Endodermal cell (in vitro differentiated cells): ENCODE results near the gene GRM6. TPM values are rescaled to one million over a fixed set of nuclear protein-coding genes. Genes with fewer than 3 reads are reported as not detected.

ENCODE experiments used
- DNase-seq: peaks from one replicate; pipeline ENCODE4 v3.0.0-alpha.2; 2017
- H3K27ac ChIP-seq: 2 replicates; pipeline ENCODE4 v1.5.1; 2013; ENCODE audit warnings: mild to moderate bottlenecking, low read depth, low read length, moderate library complexity
- H3K27me3 ChIP-seq: 2 replicates; pipeline ENCODE4 v1.6.1; 2013; ENCODE audit warnings: mild to moderate bottlenecking, low read length, moderate library complexity; ENCODE audit not compliant: insufficient read depth, control insufficient read depth, poor library complexity, severe bottlenecking
- H3K36me3 ChIP-seq: 2 replicates; pipeline ENCODE4 v1.7.0; 2013; ENCODE audit warnings: mild to moderate bottlenecking, low read length, moderate library complexity; ENCODE audit not compliant: control insufficient read depth, insufficient read depth
- H3K4me1 ChIP-seq: one replicate; pipeline ENCODE4 v1.7.0; 2013; ENCODE audit warnings: low read length; ENCODE audit not compliant: control insufficient read depth, insufficient read depth
- H3K4me3 ChIP-seq: 2 replicates; pipeline ENCODE4 v1.5.1; 2013; ENCODE audit warnings: mild to moderate bottlenecking, low read length, moderate library complexity
- H3K9ac ChIP-seq: 2 replicates; pipeline ENCODE4 v1.6.1; 2013; ENCODE audit warnings: mild to moderate bottlenecking, low read length, moderate library complexity; ENCODE audit not compliant: poor library complexity, severe bottlenecking; ENCODE audit errors: extremely low read depth
- H3K9me3 ChIP-seq: 2 replicates; pipeline ENCODE4 v1.6.1; 2013; ENCODE audit warnings: mild to moderate bottlenecking, low read length, moderate library complexity; ENCODE audit not compliant: control insufficient read depth
- H3K27ac Mint-ChIP-seq: 2 replicates; pipeline ENCODE4 v1.8.0; 2020; ENCODE audit warnings: mixed read lengths
- H3K27me3 Mint-ChIP-seq: 2 replicates; pipeline ENCODE4 v1.8.0; 2021; ENCODE audit warnings: mild to moderate bottlenecking, mixed read lengths; ENCODE audit not compliant: insufficient read depth
- H3K36me3 Mint-ChIP-seq: 2 replicates; pipeline ENCODE4 v1.8.0; 2020; ENCODE audit warnings: low read depth, mixed read lengths
- H3K4me1 Mint-ChIP-seq: 2 replicates; pipeline ENCODE4 v1.8.0; 2020; ENCODE audit warnings: mixed read lengths
- H3K4me3 Mint-ChIP-seq: 2 replicates; pipeline ENCODE4 v1.8.0; 2020; ENCODE audit warnings: mild to moderate bottlenecking, moderate library complexity, mixed read lengths
- H3K9me3 Mint-ChIP-seq: 2 replicates; pipeline ENCODE4 v1.8.0; 2020; ENCODE audit warnings: mild to moderate bottlenecking, mixed read lengths
- whole genome bisulfite sequencing, 2 experiments: methylation state at CpG; one replicate each; pipeline versions ENCODE4 v1.1.5 to v1.1.7; 2013; ENCODE audit warnings: missing lambda C conversion rate in 2 of 2, mixed read lengths in 1 of 2; ENCODE audit not compliant: insufficient coverage in 1 of 2, insufficient read length in 1 of 2; 5-methylcytosine and 5-hydroxymethylcytosine counted together
- total RNA-seq, 2 donors: library from RNA; stranded (reverse); fragmentation: NEBNext Ultra II Directional in 1 of 2; extraction: Animal tissue kit (Norgen Biotek cat#: 25700) in 1 of 2; gene quantifications; 2 replicates in 1 of 2; 3 replicates in 1 of 2; pipeline ENCODE4 v1.2.1, GENCODE V29; 2021
- TF ChIP-seq, protein P1 (sequence below): fragments of 200-600 bp; sonication (generic); conservative IDR thresholded peaks from 2 replicates; pipeline ENCODE4 v1.5.0; 2021; ENCODE audit warnings: antibody characterized with exemption, mild to moderate bottlenecking

The GRM6 gene
- total RNA-seq, 2 donors from 2014 or later: not detected

DNA sequence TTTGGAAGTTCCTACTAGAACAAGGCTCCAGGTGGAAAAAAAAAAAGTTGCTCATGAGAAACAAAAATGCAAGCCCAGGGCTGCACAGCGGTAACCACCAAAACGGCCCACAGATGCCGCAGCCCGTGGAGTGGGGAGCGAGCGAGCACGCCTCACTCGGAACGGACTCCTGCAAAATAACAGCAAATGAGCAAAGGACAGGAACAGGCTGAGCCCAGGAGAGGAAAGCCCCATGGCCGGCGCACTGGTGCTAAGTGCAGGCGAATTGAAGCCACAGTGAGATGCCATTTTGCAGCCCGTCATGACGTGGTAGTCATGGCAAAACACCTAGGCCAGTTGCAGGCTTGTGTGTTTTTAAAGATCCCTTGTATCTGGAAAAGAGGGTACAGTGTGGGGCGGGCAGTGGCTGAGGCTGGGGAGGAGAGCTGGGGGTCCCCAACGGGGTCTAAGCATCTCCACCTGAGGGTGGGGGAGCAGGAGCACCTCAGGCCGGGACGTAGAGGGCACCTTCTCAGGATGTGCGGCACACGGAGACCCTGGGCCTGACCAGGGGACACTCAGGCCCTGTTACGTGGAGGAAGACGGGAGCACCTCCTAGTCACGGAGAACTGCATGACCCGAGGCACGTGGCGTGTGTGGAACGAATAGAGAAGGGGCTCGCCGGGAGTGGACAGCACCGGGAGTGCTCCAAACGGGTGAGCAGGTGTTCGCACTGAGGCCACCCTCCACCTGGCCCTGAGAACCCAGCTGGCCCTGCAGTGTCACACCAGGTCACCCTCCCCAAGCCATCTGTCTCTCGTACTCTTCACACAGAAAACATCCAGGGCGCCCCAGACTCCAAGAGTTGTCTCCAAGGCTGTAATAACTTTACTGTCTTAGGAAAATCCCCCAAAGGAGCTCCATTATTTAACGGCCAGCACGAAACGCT is 10.7 kb downstream of the GRM6 start:
- 88 to 90% methylated on average over 31 to 37 of the region's 37 CpGs for WGBS, 2 experiments
- Mint-ChIP-seq H3K4me1 (no peaks in the 10 kb centered on the region), H3K27ac (no peak overlapping the region), H3K9me3 (peaks cover 88% of the 10 kb centered on the region), H3K4me3 (no peak overlapping the region), H3K27me3 (peaks cover 3% of the 10 kb centered on the region), H3K36me3 (no peaks in the 10 kb centered on the region)
- Histone ChIP-seq H3K27me3 (no peaks in the 10 kb centered on the region), H3K9me3 (peaks cover 29% of the 10 kb centered on the region), H3K9ac (no peak overlapping the region), H3K4me3 (no peak overlapping the region), H3K27ac (no peak overlapping the region), H3K36me3 (no peaks in the 10 kb centered on the region), H3K4me1 (no peaks in the 10 kb centered on the region)
- no peak for DNase-seq
- TF ChIP-seq, protein P1, sequence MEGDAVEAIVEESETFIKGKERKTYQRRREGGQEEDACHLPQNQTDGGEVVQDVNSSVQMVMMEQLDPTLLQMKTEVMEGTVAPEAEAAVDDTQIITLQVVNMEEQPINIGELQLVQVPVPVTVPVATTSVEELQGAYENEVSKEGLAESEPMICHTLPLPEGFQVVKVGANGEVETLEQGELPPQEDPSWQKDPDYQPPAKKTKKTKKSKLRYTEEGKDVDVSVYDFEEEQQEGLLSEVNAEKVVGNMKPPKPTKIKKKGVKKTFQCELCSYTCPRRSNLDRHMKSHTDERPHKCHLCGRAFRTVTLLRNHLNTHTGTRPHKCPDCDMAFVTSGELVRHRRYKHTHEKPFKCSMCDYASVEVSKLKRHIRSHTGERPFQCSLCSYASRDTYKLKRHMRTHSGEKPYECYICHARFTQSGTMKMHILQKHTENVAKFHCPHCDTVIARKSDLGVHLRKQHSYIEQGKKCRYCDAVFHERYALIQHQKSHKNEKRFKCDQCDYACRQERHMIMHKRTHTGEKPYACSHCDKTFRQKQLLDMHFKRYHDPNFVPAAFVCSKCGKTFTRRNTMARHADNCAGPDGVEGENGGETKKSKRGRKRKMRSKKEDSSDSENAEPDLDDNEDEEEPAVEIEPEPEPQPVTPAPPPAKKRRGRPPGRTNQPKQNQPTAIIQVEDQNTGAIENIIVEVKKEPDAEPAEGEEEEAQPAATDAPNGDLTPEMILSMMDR: no peak

DNA sequence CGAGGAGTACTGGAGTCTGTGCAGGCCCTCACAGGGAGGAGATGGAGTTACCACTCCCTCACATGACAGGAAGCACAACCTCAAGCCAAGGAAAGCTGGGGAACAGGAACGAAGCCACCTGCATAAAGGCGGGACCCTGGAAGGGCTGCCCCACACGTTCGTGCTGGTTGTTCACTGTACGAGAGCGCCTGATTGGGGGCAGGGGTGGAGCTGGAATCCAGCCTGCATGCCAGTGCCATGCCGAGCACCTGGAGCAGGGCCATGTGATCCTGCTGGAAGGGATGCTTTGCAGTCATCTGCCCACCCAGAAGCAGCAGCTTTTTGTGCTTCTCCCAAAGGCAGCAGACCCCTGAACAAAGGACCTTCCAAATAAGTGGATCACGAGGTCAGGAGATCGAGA is 11.4 kb downstream of the GRM6 start:
- Mint-ChIP-seq H3K36me3 (no peaks in the 10 kb centered on the region), H3K4me1 (no peaks in the 10 kb centered on the region), H3K27ac (no peak overlapping the region), H3K9me3 (peaks cover 92% of the 10 kb centered on the region), H3K4me3 (no peak overlapping the region), H3K27me3 (peaks cover 3% of the 10 kb centered on the region)
- 82% methylated on average over 10 of the region's 10 CpGs for WGBS, 2 experiments
- H3K36me3 ChIP-seq: no peaks in the 10 kb centered on the region
- no peak for DNase-seq
- H3K4me1 ChIP-seq: no peaks in the 10 kb centered on the region
- no peak overlapping the region for H3K9ac ChIP-seq
- TF ChIP-seq, protein P1: no peak
- no peaks in the 10 kb centered on the region for H3K27me3 ChIP-seq
- H3K9me3 ChIP-seq: peaks cover 34% of the 10 kb centered on the region
- no peak overlapping the region for H3K4me3 ChIP-seq
- H3K27ac ChIP-seq: no peak overlapping the region

DNA sequence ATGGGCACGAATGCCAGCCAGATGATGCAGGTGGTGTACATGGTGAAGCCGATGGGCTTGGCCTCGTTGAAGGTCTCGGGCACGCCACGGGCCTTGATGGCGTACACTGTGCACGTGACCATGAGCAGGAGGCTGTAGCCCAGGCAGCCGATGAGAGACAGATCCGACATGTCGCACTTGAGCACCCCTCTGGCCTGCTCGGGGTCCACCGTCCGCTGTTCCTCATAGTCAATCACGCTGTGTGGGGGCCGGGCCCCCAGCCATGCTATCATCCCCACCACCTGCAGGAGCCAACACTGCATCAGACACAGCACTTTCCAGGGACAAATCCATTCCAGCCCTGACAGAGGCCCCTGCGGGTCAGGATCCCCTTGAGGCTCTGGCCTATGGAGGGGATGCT is 12.2 kb downstream of the GRM6 start:
- Histone ChIP-seq H3K9ac (no peak overlapping the region), H3K36me3 (no peaks in the 10 kb centered on the region), H3K4me1 (no peaks in the 10 kb centered on the region), H3K4me3 (no peak overlapping the region), H3K27ac (no peak overlapping the region), H3K9me3 (peaks cover 42% of the 10 kb centered on the region), H3K27me3 (no peaks in the 10 kb centered on the region)
- no peak overlapping the region for H3K4me3 Mint-ChIP-seq
- peaks cover 92% of the 10 kb centered on the region for H3K9me3 Mint-ChIP-seq
- peaks cover 3% of the 10 kb centered on the region for H3K27me3 Mint-ChIP-seq
- 83 to 84% methylated on average over 12 to 17 of the region's 17 CpGs for WGBS, 2 experiments
- no peak overlapping the region for H3K27ac Mint-ChIP-seq
- DNase-seq: no peak
- TF ChIP-seq, protein P1: no peak
- no peaks in the 10 kb centered on the region for H3K36me3 Mint-ChIP-seq
- H3K4me1 Mint-ChIP-seq: no peaks in the 10 kb centered on the region
